HG03520 (cell line): Measurements from ENCODE around the gene FAM167B.
A peak's percentile ranks its signal among the peaks of the same experiment; 100 is the strongest.
"Not testable (repeated sequence)": the region's sequence is repeated elsewhere in the genome, so short reads cannot be mapped to it uniquely, and the experiment has no call there.

Experiments used
- ATAC-seq: cut with Tn5 transposase; IDR thresholded peaks from one replicate; pipeline ENCODE4 v1.9.1; 2021; ENCODE audit warnings: mild to moderate bottlenecking, moderate library complexity; ENCODE audit not compliant: unreplicated experiment

Gene FAM167B

GRCh38 chr1:32291708-32292538 lies 44.9 kb downstream of the FAM167B start, which contains the start of gene HDAC1:
HDAC1 (plus strand) TSS chr1:32292083; CDS start chr1:32292170, 87 bp downstream.
- ATAC-seq: peak; percentile 94

- not testable (repeated sequence) for ATAC-seq
Observed at GRCh38 chr1:32298211-32298610, 51.2 kb downstream of the FAM167B start.
